Peyer's patch (tissue), 4 donors: ENCODE results near the gene MYF6. TPM values are rescaled to one million over a fixed set of nuclear protein-coding genes. Genes with fewer than 3 reads are reported as not detected.

Experiments used
- DNase-seq, 3 donors: peaks; one replicate each; pipeline ENCODE4 v3.0.0-alpha.2; 2017 to 2019
- H3K27ac ChIP-seq, 4 donors: fragments of 200-600 bp; sonication (generic); one replicate each; pipeline ENCODE4 v1.5.1; 2016 to 2019
- H3K27me3 ChIP-seq, 2 donors: fragments of 200-600 bp; sonication (generic); one replicate each; pipeline ENCODE4 v1.5.1; 2019
- H3K36me3 ChIP-seq, 3 donors: fragments of 200-600 bp; sonication (generic); one replicate each; pipeline ENCODE4 v1.5.1; 2016 to 2019
- H3K4me1 ChIP-seq, 4 donors: fragments of 200-600 bp; sonication (generic); one replicate each; pipeline ENCODE4 v1.5.1; 2016 to 2019
- H3K4me3 ChIP-seq, 4 donors: fragments of 200-600 bp; sonication (generic); 1 replicate in 3 of 4; 2 replicates in 1 of 4; pipeline ENCODE4 v1.5.1; 2016 to 2019; ENCODE audit warnings: mild to moderate bottlenecking in 1 of 4
- H3K9me3 ChIP-seq, 4 donors: fragments of 200-600 bp; sonication (generic); one replicate each; pipeline ENCODE4 v1.5.1; 2016 to 2019; ENCODE audit warnings: mild to moderate bottlenecking in 1 of 4
- POLR2A ChIP-seq, 2 donors: fragments of 450-650 bp; IDR thresholded peaks; one replicate each; pipeline ENCODE4 v1.5.1; 2017; ENCODE audit warnings: antibody characterized with exemption in 2 of 2, mild to moderate bottlenecking in 2 of 2, moderate library complexity in 2 of 2
- total RNA-seq, 4 donors: library from RNA; depleted of rRNA; stranded (reverse); fragments of >200 nt; gene quantifications; one replicate each; pipeline ENCODE4 v1.1.0, GENCODE V29; 2016
- TF ChIP-seq, protein P1 (sequence below), 6 experiments: fragments of 450-650 bp in 4 of 6; fragments of 200-600 bp in 2 of 6; sonication (generic) in 1 of 6; IDR thresholded peaks; one replicate each; pipeline ENCODE4 v1.5.1; 2017 to 2019; ENCODE audit warnings: antibody characterized with exemption in 6 of 6, mild to moderate bottlenecking in 3 of 6, moderate library complexity in 1 of 6

The MYF6 gene
- total RNA-seq, 4 donors from 2014 or later, result not detected

- Histone ChIP-seq H3K9me3 (peaks cover 0 to 3% (median 0%) of the 10 kb centered on the region in 4 donors), H3K27me3 (peaks cover 0 to 4% of the 10 kb centered on the region in 2 donors)
- DNase-seq, result no peak
These were observed 6.0 kb downstream of the MYF6 start for GRCh38 chr12:80713419-80713818.

GRCh38 chr12:80714055-80714454 lies 6.6 kb downstream of the MYF6 start:
- Histone ChIP-seq H3K36me3 (no peaks in the 10 kb centered on the region), H3K27ac (no peak overlapping the region), H3K4me3 (no peak overlapping the region), H3K27me3 (peaks cover 0 to 4% of the 10 kb centered on the region in 2 donors), H3K9me3 (no peaks in the 10 kb centered on the region), H3K4me1 (no peaks in the 10 kb centered on the region)
- TF ChIP-seq, protein P1, sequence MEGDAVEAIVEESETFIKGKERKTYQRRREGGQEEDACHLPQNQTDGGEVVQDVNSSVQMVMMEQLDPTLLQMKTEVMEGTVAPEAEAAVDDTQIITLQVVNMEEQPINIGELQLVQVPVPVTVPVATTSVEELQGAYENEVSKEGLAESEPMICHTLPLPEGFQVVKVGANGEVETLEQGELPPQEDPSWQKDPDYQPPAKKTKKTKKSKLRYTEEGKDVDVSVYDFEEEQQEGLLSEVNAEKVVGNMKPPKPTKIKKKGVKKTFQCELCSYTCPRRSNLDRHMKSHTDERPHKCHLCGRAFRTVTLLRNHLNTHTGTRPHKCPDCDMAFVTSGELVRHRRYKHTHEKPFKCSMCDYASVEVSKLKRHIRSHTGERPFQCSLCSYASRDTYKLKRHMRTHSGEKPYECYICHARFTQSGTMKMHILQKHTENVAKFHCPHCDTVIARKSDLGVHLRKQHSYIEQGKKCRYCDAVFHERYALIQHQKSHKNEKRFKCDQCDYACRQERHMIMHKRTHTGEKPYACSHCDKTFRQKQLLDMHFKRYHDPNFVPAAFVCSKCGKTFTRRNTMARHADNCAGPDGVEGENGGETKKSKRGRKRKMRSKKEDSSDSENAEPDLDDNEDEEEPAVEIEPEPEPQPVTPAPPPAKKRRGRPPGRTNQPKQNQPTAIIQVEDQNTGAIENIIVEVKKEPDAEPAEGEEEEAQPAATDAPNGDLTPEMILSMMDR (IDR thresholded peaks at IDR 0.05), result no peak
- no peak for TF ChIP-seq POLR2A (IDR thresholded peaks at IDR 0.05)
- DNase-seq, result no peak

More at GRCh38 chr12:80713419-80713818, 6.0 kb downstream of the MYF6 start:
- H3K36me3 ChIP-seq, result no peaks in the 10 kb centered on the region
- no peak overlapping the region for H3K27ac ChIP-seq
- no peaks in the 10 kb centered on the region for H3K4me1 ChIP-seq
- TF ChIP-seq, protein P1 (IDR thresholded peaks at IDR 0.05), result no peak
- no peak for TF ChIP-seq POLR2A (IDR thresholded peaks at IDR 0.05)
- H3K4me3 ChIP-seq, result no peak overlapping the region

DNA sequence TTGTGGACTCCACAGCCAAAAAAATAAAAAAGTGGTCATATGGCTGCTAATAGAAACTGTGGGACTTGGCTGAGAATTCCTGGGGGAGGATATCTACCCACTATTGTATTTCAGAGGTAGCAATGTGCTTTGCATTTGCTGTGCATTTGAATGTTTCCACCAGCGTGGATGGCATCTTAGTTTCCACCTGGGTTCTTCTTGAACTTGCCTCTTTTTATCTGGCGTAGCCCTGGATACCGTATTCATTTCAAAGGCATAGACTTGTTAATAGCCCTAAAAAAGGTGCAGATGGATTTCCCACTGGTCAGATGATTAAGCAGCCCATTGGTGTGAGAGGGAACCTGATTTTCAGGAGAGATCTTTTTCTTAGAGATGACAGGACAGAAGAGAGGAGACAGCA lies 7.4 kb downstream of the MYF6 start:
- Histone ChIP-seq H3K4me1 (no peaks in the 10 kb centered on the region), H3K9me3 (no peaks in the 10 kb centered on the region), H3K27ac (no peak overlapping the region), H3K36me3 (no peaks in the 10 kb centered on the region), H3K27me3 (peaks cover 0 to 4% of the 10 kb centered on the region in 2 donors), H3K4me3 (no peak overlapping the region)
- TF ChIP-seq, protein P1 (IDR thresholded peaks at IDR 0.05), result no peak
- no peak for TF ChIP-seq POLR2A (IDR thresholded peaks at IDR 0.05)
- no peak for DNase-seq

DNA sequence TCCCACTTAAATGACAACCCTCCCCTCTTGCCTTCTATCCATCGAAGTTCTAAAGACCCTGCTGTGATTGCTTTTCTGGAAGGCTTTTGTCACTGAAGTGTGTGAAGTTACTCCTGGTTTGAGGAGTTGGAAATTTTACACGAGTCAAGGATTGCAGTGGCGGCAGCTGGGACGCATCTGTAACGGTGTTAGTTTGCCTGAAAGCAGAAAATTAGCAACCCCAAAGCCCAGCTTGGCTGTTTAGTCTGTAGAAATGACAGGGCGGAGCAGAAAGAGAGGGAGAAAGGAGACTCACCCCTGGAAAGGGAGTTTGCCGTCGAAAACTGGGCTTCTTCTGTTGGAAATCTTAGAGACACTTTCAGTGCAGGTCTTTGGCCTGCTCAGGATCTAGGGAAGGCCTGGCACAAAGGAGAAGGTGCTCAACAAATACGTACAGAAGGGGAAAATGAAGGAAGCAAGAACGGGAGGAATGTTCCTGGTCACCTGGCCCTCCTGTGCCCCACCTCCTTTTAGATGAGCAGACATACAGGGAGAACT lies 8.3 kb downstream of the MYF6 start:
- no peak overlapping the region for H3K27ac ChIP-seq
- no peak overlapping the region for H3K4me3 ChIP-seq
- H3K36me3 ChIP-seq, result no peaks in the 10 kb centered on the region
- H3K27me3 ChIP-seq, result peaks cover 0 to 4% of the 10 kb centered on the region in 2 donors
- no peak for DNase-seq
- no peaks in the 10 kb centered on the region for H3K4me1 ChIP-seq
- H3K9me3 ChIP-seq, result no peaks in the 10 kb centered on the region
- TF ChIP-seq, protein P1 (IDR thresholded peaks at IDR 0.05), result no peak
- TF ChIP-seq POLR2A (IDR thresholded peaks at IDR 0.05), result no peak

- Histone ChIP-seq H3K27ac (no peak within 1 kb of the TSS), H3K9me3 (no peaks in the 10 kb centered on the region), H3K4me3 (no peak within 1 kb of the TSS), H3K27me3 (peaks cover 0 to 4% of the 10 kb centered on the region in 2 donors), H3K36me3 (no peaks in the 10 kb centered on the region), H3K4me1 (no peaks in the 10 kb centered on the region)
- DNase-seq, result no peak
- TF ChIP-seq, protein P1 (IDR thresholded peaks at IDR 0.05), result no peak
- no peak for TF ChIP-seq POLR2A (IDR thresholded peaks at IDR 0.05)
These were observed 9.4 kb downstream of the MYF6 start, which contains the start of gene MYF5 for GRCh38 chr12:80716696-80717469. Gene MYF5 (plus strand): TSS chr12:80716912. CDS start chr12:80717064, 152 bp downstream.
